HG02840 (cell line): ENCODE measurements around the gene FER.
"Not testable (repeated sequence)": the region's sequence is repeated elsewhere in the genome, so short reads cannot be mapped to it uniquely, and the experiment has no call there.

Experiments
- ATAC-seq: cut with Tn5 transposase; IDR thresholded peaks from one replicate; pipeline ENCODE4 v1.9.1; 2021; ENCODE audit warnings: mild to moderate bottlenecking, moderate library complexity, moderate number of reproducible peaks; ENCODE audit not compliant: unreplicated experiment, low FRiP score

The FER gene

DNA sequence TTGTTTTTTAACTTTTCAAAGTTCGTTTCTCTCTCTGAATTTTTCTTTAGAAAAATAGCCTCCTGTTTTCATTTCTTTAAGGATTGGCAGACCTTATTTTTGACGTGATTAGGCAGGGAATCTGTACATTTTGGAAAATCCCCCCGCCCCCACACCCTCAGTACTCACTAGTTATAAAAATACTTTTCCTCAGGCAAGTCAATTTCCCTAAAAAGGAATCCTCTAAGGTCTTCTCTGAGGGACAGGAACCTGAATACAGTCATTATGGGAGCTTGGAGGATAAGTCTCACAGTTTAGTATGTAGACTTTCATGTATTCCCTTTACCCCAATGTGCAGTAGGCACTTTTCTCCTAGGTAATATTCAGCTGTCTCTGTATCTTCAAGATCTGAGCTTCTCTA, 3.9 kb upstream of the FER start:
- no peak for ATAC-seq

DNA sequence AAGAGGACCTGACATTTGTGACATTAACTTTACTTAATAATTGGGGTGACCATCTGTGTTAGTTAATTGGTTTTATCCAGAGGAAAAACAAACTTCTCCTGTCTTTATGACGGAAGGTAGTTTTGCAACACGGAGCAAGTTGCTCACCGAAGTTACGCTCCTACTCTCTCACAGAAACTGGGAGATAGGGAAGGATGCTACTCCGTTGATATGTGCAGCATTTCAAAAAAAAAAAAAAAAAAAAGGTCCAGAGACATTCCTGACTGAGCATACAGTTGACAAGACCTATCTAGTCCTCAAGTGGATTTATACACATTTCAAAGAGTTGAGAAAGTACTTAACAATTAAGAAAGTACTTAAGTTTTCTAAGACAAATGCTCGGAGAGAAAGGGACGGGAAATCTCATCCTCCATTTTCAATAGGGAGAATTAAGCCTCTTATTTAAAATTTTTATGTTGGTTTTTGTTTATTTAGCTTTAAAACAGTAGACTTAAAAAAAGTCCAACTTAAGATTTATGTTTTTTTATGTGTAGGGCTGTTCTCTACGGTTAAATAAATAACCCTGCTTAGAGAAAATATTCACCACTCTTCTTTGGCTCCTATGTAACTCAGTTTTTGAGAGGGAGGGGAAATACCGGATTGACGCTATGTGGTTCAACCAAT, 455 bp upstream of the FER start:
- no peak for ATAC-seq

DNA sequence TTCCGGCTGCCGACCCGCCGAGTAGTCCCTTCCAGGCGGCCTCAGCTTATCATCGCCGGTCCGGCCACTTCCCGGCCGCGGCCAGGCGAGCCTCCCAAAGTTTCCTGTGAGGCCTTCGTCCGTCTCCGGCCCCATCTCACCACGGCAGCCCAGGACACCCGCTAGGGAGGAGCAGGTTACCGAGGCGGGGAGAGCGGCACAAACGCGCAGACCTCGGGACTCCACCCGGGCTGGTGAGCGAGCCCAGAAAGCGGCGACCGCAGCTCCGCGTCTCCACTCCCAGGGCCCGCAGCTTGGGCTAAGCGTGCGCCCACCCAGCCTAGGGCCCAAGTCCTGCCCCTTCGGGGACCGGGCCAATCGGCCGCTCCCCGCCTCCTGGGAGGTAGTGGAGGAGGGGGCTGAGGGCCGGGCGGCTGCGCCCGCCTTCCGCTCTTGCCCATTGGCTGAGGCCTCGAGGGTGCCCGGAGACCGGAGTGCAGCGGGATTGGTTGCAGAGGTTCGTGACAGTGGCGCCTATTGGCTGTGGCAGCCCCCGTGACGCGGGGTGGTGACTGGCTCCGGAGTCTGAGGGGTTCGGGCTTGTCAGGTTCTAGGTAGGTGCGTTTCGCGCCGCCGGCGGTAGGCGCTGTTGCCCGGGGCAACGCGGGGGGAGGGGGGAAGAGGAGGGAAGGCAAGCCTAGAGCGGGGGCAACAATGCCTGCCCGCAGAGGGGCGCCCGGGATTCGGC, 867 bp downstream of the FER start:
- ATAC-seq: peak; percentile 98

DNA sequence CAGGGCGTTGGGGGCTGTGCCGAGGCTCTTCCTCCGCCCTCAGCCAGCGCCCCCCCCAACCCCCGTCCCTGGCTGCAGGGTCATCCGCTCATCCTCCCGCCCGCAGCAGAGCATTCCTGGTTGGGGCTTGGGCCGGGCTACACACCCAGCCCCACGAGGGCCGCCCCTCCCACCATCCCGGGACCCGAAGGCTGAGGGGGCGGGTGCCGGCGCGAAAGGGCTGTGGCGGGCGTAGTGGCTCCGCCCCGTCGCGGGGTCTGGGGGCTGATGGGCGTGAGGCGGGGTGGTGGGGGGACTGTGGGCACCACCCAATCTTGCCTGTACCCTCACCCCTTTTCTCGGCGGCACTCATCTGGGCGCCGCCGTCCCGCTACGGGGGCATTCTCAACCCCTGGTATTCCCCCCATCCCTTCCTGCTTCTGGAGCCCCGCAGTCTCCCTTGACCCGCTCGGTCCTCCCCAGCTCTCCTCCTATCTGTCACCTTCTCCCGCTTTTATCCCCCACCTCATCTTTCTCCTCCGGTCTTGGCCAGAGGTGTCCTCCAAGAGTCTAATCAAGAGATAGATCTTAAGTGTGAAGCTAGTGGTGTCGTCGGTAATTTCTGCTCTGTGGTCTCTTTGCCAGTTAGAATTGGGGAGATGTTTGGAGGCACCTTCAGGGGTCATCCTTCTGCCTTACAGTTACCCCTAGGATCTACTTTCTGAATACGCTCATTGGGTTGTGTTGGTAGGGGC, 1.6 kb downstream of the FER start:
- peak; percentile 32 for ATAC-seq

DNA sequence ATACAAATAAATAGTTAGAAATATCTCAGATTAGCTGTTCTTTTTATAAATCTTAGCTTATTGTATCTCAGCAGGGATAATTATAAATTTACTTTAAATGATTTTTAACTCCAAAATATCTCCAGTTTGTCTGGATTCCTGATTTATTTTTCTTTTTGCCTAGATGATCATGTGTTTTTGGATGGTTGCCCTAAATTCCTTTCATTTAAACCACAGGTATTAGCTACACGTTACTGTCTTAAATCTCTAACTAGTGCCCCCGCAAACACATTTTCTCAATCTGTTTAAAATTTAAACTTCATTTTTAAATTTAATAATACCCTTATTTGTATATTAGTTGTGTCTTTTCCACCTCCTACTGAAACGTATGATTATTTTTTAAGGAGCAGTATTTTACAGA, 5.6 kb downstream of the FER start:
- no peak for ATAC-seq

DNA sequence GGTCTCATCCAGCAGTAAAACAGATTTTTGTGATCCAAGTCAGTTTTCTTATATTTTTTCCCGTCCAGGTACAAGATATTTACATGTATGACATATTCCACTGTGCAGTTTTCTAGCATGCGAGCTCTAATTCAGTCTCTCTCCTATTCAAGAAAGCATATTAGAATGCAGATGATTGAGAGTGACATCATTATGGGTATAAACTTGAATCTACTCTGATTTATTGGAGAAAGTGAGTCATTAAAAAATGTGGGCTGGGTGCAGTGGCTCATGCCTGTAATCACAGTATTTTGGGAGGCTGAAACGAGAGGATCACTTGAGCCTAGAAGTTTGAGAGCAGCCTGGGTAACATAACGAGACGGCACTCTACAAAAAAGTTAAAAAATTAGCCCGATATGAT, 6.2 kb downstream of the FER start:
- no peak for ATAC-seq

DNA sequence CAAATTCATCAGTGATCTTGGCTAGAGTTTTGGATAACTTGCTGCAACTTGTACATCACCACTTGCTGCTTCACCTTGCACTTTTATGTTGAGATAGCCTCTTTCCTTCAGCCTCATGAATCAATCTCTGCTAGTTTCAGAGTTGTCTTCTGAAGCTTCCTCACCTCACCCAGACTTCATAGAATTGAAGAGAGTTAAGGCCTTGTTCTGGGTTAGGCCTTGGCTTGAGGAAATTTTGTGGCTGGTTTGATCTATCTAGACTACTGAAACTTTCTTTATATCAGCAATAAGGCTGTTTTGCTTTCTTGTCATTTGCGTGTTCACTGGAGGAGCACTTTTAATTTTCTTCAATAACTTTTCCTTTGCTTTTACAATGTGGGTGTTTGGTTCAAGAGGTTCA, 12.8 kb downstream of the FER start:
- ATAC-seq: no peak

DNA sequence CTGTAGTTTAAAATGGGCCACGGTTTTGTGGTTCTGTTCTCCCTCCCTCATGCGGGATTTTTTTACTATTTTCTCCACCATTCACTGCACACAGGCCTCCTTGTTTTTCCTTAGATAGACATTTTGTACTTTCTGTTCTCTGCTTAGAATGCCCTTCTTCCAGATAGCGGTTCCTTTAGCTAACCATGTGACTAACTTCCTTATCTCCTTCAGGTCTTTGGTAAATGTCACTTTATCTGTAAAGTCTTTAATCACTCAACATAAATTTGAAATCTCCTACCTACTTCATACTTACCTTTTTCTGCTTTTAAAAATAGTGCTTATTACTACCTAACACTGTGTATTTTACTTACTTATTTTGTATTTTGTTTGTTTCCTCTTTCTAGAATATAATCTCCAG, 15.0 kb downstream of the FER start:
- ATAC-seq: no peak

DNA sequence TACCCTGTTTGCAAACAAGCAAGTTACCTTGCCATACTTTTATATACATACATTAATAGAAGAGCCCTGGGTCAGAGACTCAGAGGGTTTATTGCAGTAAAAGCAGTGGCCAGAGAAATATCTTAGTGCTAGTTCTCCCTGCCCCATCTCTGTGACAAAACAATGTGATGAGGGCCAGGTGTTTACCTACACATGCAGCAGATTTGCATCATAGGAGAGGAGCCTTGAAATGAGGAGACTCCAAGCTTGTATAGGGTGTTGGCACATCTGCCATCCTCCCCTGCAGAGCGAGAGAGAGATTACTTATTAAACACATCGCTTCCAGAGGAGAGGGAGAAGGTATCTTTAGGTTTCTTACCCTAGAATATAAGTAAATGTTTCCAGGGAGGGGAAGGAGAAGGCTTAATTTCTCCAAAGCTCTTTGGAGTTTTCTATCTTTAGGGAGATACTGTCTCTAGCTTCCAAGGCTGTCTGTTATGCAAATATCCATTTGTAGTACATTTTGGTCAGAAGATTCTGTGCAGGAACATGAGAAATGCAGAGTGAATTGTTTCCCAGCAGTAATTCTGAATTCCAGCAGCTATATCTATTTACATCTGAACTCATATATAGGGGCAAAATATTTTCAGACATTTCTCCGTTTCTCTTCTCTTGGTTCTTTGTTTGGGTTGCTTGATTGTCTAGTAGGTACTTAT, 15.7 kb downstream of the FER start:
- ATAC-seq: no peak

DNA sequence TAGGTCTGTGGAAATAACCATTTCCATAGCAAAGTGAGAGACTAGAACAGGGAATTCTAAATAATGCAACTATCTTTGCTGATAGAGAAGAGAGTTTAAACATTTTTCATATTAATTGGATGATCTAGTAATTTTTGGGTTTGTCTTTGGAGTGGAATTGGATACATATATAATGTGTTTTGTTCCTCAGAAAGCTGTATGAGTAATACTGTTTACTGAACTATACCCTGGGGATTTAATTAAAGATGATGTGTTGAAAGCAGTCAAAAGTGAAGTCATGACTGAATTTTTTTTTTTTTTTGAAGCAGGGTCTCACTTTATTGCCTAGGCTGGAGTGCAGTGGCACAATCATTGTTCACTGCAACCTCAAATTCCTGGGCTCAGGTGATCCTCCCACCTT, 17.9 kb downstream of the FER start:
- no peak for ATAC-seq

DNA sequence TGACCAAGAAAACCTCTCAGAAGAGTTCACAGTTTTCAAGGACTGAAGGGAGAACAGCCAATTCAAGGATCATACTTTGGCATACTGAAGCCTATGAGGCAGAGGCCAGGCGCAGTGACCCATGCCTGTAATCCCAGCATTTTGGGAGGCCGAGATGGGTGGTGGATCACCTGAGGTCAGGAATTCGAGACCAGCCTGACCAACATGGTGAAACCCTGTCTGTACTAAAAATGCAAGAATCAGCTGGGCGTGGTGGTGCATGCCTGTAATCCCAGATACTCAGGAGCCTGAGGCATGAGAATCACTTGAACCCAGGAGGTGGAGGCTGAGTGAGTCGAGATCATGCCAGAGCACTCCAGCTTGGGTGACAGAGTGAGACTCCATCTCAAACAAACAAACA, 19.2 kb downstream of the FER start:
- not testable (repeated sequence) for ATAC-seq

DNA sequence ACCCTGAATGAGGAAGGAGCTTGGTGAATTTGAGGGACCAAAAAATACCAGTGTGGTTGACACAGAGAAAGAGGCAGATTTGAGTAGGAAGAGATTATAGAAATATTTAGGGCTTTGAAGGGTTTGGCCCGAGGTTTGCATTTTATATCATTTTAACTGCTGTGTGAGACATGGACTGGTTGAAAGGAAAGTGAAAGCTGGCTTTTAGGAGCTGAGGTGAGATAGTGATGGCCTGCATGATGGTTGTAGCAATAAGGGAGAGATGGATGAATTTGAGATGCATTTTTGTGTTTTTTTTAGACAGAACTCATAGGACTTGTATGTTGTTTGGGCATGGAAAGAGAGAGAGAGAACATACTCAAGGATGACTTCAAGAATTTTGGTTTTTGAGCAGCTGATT, 21.7 kb downstream of the FER start:
- ATAC-seq: peak; percentile 62

DNA sequence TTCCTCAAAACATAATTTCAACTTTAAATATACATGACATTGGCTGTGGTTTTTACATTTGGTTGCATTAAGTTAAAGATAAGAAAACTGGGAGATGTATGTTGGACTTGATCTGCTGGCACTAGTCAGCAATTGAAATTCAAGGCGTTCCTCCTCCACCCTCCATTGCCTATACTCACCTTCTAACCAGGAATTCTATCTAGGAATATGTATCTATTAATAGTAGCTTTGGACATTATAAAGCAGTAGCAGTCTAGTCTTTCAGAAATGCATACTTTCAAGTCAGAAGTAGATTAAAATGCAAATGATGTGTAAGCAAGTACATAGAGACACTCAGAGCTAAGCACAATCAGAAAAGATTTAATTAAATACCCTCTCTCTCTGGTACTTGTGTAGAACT, 24.9 kb downstream of the FER start:
- ATAC-seq: no peak

DNA sequence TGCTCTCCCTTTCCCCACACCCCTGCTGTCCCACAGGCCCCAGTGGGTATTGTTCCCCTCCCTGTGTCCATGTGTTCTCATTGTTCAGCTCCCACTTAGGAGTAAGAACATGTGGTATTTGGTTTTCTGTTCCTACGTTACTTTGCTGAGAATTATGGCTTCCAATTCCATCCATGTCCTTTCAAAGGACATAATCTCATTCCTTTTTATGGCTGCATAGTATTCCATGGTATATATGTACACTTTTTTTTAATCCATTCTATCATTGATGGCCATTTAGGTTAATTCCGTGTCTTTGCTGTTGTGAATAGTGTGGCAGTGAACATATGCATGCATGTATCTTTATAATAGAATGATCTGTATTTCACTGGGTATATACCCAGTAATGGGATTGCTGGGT, 25.6 kb downstream of the FER start:
- no peak for ATAC-seq

DNA sequence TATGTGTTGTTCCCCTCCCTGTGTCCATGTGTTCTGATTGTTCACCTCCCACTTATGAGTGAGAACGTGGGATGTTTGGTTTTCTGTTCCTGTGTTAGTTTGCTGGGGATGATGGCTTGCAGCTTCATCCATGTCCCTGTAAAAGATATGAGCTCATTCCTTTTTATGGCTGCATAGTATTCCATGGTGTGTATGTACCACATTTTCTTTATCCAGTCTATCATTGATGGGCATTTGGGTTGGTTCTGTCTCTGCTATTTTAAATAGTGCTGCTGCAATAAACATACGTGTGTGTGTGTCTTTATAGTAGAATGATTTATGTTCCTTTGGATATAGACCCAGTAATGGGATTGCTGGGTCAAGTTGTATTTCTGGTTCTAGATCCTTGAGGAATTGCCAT, 26.4 kb downstream of the FER start:
- not testable (repeated sequence) for ATAC-seq

DNA sequence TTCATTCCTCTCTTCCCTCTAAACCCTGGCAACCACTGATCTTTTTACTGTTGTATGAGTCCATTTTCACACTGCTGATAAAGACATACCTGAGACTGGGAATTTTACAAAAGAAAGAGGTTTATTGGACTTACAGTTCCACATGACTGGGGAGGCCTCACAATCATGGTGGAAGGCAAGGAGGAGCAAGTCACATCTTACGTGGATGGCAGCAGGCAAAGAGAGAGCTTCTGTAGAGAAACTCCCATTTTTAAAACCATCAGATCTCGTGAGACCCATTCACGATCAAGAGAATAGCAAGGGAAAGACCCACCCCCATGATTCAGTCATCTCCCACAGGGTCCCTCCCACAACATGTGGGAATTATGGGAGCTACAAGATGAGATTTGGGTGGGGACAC, 29.9 kb downstream of the FER start:
- not testable (repeated sequence) for ATAC-seq

DNA sequence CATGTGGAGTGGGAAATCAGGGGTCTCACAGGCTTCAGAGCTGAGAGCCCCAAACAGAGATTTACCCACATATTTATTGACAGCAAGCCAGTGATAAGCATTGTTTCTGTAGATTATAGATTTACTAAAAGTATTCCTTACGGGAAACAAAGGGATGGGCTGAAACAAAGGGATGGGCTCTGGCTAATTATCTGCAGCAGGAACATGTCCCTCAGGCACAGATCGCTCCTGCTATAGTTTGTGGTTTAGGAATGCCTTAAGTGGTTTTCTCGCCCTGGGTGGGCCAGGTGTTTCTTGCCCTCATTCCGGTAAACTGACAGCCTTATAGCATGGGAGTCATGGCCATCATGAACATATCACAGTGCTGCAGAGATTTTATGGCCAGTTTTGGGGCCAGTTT, 36.9 kb downstream of the FER start:
- not testable (repeated sequence) for ATAC-seq

DNA sequence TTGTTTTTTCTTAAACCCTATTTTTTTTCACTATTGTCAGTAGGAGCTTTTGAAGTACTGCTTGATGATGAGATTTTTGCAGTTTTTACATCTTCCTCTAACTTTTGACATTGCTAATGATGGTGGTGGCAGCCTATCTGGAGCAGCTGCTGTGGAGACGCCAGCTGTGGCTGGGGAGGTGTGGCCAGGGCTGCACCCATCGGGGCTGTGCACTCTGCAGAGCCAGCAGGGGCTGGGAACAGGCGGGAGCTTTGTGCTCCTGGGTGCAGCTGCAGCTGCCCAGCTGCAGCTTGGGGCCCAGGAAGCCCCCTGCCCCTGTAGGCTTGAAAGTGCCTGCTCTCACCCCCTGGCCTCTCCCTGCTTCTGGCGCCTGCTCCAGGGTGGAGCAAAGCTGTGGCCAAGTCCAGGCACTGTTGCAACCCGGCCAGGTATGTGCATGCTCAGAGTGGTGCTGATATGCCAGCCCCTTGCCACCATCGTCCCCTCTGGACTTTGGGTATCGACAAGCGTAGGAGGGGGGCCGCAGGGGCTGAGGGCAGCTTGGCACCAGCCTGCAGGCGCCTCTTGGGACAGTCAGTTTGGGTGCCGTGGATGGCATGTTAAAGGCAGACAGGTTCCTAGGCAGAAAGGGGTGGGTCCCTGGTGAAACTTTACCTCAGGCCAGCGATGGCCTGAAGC, 39.2 kb downstream of the FER start:
- no peak for ATAC-seq

DNA sequence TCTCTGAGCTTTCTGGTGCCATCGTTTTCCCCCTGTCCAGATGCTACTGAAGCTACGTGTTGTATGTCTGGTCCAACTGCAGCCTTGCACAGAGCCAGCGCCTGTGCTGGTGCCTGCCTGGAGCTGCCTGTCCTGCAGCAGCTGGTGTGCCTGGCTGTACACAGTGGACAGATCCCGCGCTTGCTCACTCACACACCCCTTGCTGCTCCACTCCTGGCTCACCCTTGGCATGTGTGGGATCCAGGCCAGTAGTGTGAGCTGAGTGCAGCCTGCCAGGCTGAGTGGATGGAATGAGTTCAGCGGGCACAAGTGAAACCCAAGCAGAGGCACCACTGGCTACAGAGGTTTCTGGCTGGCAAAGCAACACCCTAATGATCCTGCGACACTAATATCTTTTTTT, 40.4 kb downstream of the FER start:
- no peak for ATAC-seq

DNA sequence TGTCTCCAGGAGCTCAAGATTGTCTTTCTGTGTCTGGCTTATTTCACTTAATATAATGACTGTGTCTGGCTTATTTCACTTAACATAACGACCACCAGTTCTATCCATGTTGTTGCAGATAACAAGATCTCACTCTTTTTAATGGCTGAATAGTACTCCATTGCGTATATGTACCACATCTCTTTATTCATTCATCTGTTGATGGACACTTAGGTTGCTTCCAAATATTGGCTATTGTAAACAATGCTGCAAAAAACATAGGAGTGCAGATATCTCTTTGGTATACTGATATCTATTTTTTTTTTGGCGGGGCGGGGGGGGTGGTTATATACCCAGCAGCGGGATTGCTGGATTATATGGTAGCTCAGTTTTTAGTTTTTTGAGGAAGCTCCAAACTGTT, 45.5 kb downstream of the FER start:
- ATAC-seq: no peak

DNA sequence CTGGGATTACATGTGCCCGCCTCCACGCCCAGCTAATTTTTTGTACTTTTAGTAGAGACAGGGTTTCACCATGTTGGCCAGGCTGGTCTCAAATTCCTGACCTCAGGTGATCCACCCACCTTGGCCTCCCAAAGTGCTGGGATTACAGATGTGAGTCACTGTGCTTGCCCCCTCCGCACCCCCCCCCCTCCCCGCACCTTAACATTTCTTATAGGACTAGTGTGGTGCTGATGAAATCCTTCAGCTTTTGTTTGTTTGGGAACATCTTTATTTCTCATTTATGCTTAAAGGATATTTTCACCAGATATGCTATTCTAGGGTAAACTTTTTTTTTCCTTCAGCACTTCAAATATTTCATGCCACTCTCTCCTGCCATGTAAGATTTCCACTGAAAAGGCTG, 46.7 kb downstream of the FER start:
- not testable (repeated sequence) for ATAC-seq
